Endodermal cell (in vitro differentiated cells): Measurements from ENCODE around the gene SLC12A8. TPM values are rescaled to one million over a fixed set of nuclear protein-coding genes. Genes with fewer than 3 reads are reported as not detected.

Experiments used
- DNase-seq: peaks from one replicate; pipeline ENCODE4 v3.0.0-alpha.2; 2017
- H3K27ac ChIP-seq: 2 replicates; pipeline ENCODE4 v1.5.1; 2013; ENCODE audit warnings: mild to moderate bottlenecking, low read depth, low read length, moderate library complexity
- H3K27me3 ChIP-seq: 2 replicates; pipeline ENCODE4 v1.6.1; 2013; ENCODE audit warnings: mild to moderate bottlenecking, low read length, moderate library complexity; ENCODE audit not compliant: insufficient read depth, control insufficient read depth, poor library complexity, severe bottlenecking
- H3K36me3 ChIP-seq: 2 replicates; pipeline ENCODE4 v1.7.0; 2013; ENCODE audit warnings: mild to moderate bottlenecking, low read length, moderate library complexity; ENCODE audit not compliant: control insufficient read depth, insufficient read depth
- H3K4me1 ChIP-seq: one replicate; pipeline ENCODE4 v1.7.0; 2013; ENCODE audit warnings: low read length; ENCODE audit not compliant: control insufficient read depth, insufficient read depth
- H3K4me3 ChIP-seq: 2 replicates; pipeline ENCODE4 v1.5.1; 2013; ENCODE audit warnings: mild to moderate bottlenecking, low read length, moderate library complexity
- H3K9ac ChIP-seq: 2 replicates; pipeline ENCODE4 v1.6.1; 2013; ENCODE audit warnings: mild to moderate bottlenecking, low read length, moderate library complexity; ENCODE audit not compliant: poor library complexity, severe bottlenecking; ENCODE audit errors: extremely low read depth
- H3K9me3 ChIP-seq: 2 replicates; pipeline ENCODE4 v1.6.1; 2013; ENCODE audit warnings: mild to moderate bottlenecking, low read length, moderate library complexity; ENCODE audit not compliant: control insufficient read depth
- H3K27ac Mint-ChIP-seq: 2 replicates; pipeline ENCODE4 v1.8.0; 2020; ENCODE audit warnings: mixed read lengths
- H3K27me3 Mint-ChIP-seq: 2 replicates; pipeline ENCODE4 v1.8.0; 2021; ENCODE audit warnings: mild to moderate bottlenecking, mixed read lengths; ENCODE audit not compliant: insufficient read depth
- H3K36me3 Mint-ChIP-seq: 2 replicates; pipeline ENCODE4 v1.8.0; 2020; ENCODE audit warnings: low read depth, mixed read lengths
- H3K4me1 Mint-ChIP-seq: 2 replicates; pipeline ENCODE4 v1.8.0; 2020; ENCODE audit warnings: mixed read lengths
- H3K4me3 Mint-ChIP-seq: 2 replicates; pipeline ENCODE4 v1.8.0; 2020; ENCODE audit warnings: mild to moderate bottlenecking, moderate library complexity, mixed read lengths
- H3K9me3 Mint-ChIP-seq: 2 replicates; pipeline ENCODE4 v1.8.0; 2020; ENCODE audit warnings: mild to moderate bottlenecking, mixed read lengths
- CTCF ChIP-seq: fragments of 200-600 bp; sonication (generic); conservative IDR thresholded peaks from 2 replicates; pipeline ENCODE4 v1.5.0; 2021; ENCODE audit warnings: antibody characterized with exemption, mild to moderate bottlenecking
- WGBS, 2 experiments: methylation state at CpG; one replicate each; pipeline versions ENCODE4 v1.1.5 to v1.1.7; 2013; ENCODE audit warnings: missing lambda C conversion rate in 2 of 2, mixed read lengths in 1 of 2; ENCODE audit not compliant: insufficient coverage in 1 of 2, insufficient read length in 1 of 2; 5-methylcytosine and 5-hydroxymethylcytosine counted together
- total RNA-seq, 2 donors: library from RNA; stranded (reverse); fragmentation: NEBNext Ultra II Directional in 1 of 2; extraction: Animal tissue kit (Norgen Biotek cat#: 25700) in 1 of 2; gene quantifications; 2 replicates in 1 of 2; 3 replicates in 1 of 2; pipeline ENCODE4 v1.2.1, GENCODE V29; 2021

Gene SLC12A8
- total RNA-seq, 2 donors from 2014 or later: 17.3 to 18.6 TPM

GRCh38 chr3:125137358-125138033 lies 75.1 kb downstream of the SLC12A8 start:
- TF ChIP-seq CTCF: no peak
- no peak overlapping the region for H3K27ac ChIP-seq
- H3K27ac Mint-ChIP-seq: no peak overlapping the region
- H3K27me3 Mint-ChIP-seq: peaks cover 10% of the 10 kb centered on the region
- H3K4me3 ChIP-seq: no peak overlapping the region
- H3K4me1 Mint-ChIP-seq: peaks cover 31% of the 10 kb centered on the region
- H3K9me3 ChIP-seq: no peaks in the 10 kb centered on the region
- peaks cover 8% of the 10 kb centered on the region for H3K36me3 Mint-ChIP-seq
- no peak for DNase-seq
- peaks cover 7% of the 10 kb centered on the region for H3K27me3 ChIP-seq
- no peak overlapping the region for H3K4me3 Mint-ChIP-seq
- H3K4me1 ChIP-seq: peaks cover 3% of the 10 kb centered on the region
- WGBS, 2 experiments: 73 to 80% methylated on average over 10 to 17 of the region's 17 CpGs
- H3K9me3 Mint-ChIP-seq: no peaks in the 10 kb centered on the region
- H3K9ac ChIP-seq: no peak overlapping the region
- H3K36me3 ChIP-seq: no peaks in the 10 kb centered on the region

- H3K36me3 ChIP-seq: no peaks in the 10 kb centered on the region
- no peak overlapping the region for H3K9ac ChIP-seq
- WGBS, 2 experiments: 82 to 88% methylated on average over 2 to 7 of the region's 7 CpGs
- peaks cover 2% of the 10 kb centered on the region for H3K27me3 ChIP-seq
- peaks cover 29% of the 10 kb centered on the region for H3K4me1 Mint-ChIP-seq
- no peak for TF ChIP-seq CTCF
- peaks cover 7% of the 10 kb centered on the region for H3K27me3 Mint-ChIP-seq
- no peaks in the 10 kb centered on the region for H3K9me3 Mint-ChIP-seq
- H3K27ac Mint-ChIP-seq: no peak overlapping the region
- no peak for DNase-seq
- H3K4me1 ChIP-seq: peaks cover 3% of the 10 kb centered on the region
- H3K9me3 ChIP-seq: no peaks in the 10 kb centered on the region
- H3K4me3 Mint-ChIP-seq: no peak overlapping the region
- H3K27ac ChIP-seq: no peak overlapping the region
- H3K4me3 ChIP-seq: no peak overlapping the region
- H3K36me3 Mint-ChIP-seq: peaks cover 8% of the 10 kb centered on the region
Measured at GRCh38 chr3:125136966-125137357, 75.6 kb downstream of the SLC12A8 start.

GRCh38 chr3:125136515-125136914 lies 76.0 kb downstream of the SLC12A8 start:
- H3K27ac ChIP-seq: no peak overlapping the region
- H3K9ac ChIP-seq: no peak overlapping the region
- 92 to 93% methylated on average over 3 to 4 of the region's 4 CpGs for WGBS, 2 experiments
- no peak overlapping the region for H3K4me3 ChIP-seq
- no peaks in the 10 kb centered on the region for H3K27me3 ChIP-seq
- H3K4me1 ChIP-seq: peaks cover 3% of the 10 kb centered on the region
- no peaks in the 10 kb centered on the region for H3K9me3 ChIP-seq
- H3K36me3 ChIP-seq: no peaks in the 10 kb centered on the region
- no peaks in the 10 kb centered on the region for H3K9me3 Mint-ChIP-seq
- H3K27ac Mint-ChIP-seq: no peak overlapping the region
- H3K4me3 Mint-ChIP-seq: no peak overlapping the region
- TF ChIP-seq CTCF: no peak
- peaks cover 8% of the 10 kb centered on the region for H3K36me3 Mint-ChIP-seq
- no peak for DNase-seq
- peaks cover 29% of the 10 kb centered on the region for H3K4me1 Mint-ChIP-seq
- peaks cover 7% of the 10 kb centered on the region for H3K27me3 Mint-ChIP-seq
